SK-N-SH (cell line): Measurements from ENCODE around the gene SENP3. TPM values are rescaled to one million over a fixed set of nuclear protein-coding genes. Genes with fewer than 3 reads are reported as not detected.

Experiments used
- CTCF ChIA-PET: fragments of 300-600, 350-600 bp; formaldehyde crosslinking; extraction: SDS; loops from one replicate; lab custom pipeline; 2021; lab: Yijun Ruan, JAX
- POLR2A ChIA-PET: fragments of 350-600 bp; sonication (Branson Sonifier 250); formaldehyde crosslinking; extraction: SDS; loops from one replicate; lab custom pipeline; 2020; ENCODE audit warnings: antibody characterized with exemption, inconsistent platforms; lab: Yijun Ruan, JAX
- DNase-seq: peaks from one replicate; pipeline ENCODE4 v3.0.0; 2012
- H2AFZ ChIP-seq: fragments of 200-600 bp; sonication (generic); 2 replicates; pipeline ENCODE4 v1.8.1; 2016; ENCODE audit warnings: antibody characterized with exemption, mild to moderate bottlenecking, low read depth
- H3F3A ChIP-seq: fragments of 200-600 bp; sonication (generic); replicated peaks from 2 replicates; pipeline ENCODE3; 2016; ENCODE audit warnings: antibody characterized with exemption, mild to moderate bottlenecking; ENCODE audit not compliant: insufficient read depth
- H3K27ac ChIP-seq, 2 experiments: fragments of 200-500 bp in 1 of 2; fragments of 200-600 bp in 1 of 2; sonication (Bioruptor generic) in 1 of 2; sonication (generic), shearing (Covaris generic) in 1 of 2; 2 replicates each; pipeline versions ENCODE4 v1.5.1 to v1.6.1; 2014 to 2016; ENCODE audit warnings: low read depth in 2 of 2, inconsistent platforms in 1 of 2, low read length in 1 of 2, mild to moderate bottlenecking in 1 of 2, mixed read lengths in 1 of 2
- H3K27me3 ChIP-seq: fragments of 200-600 bp; sonication (generic), shearing (Covaris generic); 2 replicates; pipeline ENCODE4 v1.6.1; 2016; ENCODE audit warnings: mixed run types; ENCODE audit not compliant: insufficient read depth
- H3K36me3 ChIP-seq, 2 experiments: fragments of 200-500 bp in 1 of 2; fragments of 200-600 bp in 1 of 2; sonication (Bioruptor generic) in 1 of 2; sonication (generic) in 1 of 2; replicated peaks in 1 of 2; 2 replicates each; pipeline versions ENCODE3 to v1.5.1; 2014 to 2016; ENCODE audit warnings: low read length in 1 of 2, mild to moderate bottlenecking in 1 of 2; ENCODE audit not compliant: insufficient read depth in 2 of 2, control insufficient read depth in 1 of 2
- H3K4me1 ChIP-seq, 2 experiments: fragments of 200-500 bp in 1 of 2; fragments of 200-600 bp in 1 of 2; sonication (Bioruptor generic) in 1 of 2; sonication (generic), shearing (Covaris generic) in 1 of 2; 2 replicates each; pipeline versions ENCODE4 v1.5.1 to v1.6.1; 2014 to 2016; ENCODE audit warnings: low read depth in 1 of 2, low read length in 1 of 2, mixed run types in 1 of 2; ENCODE audit not compliant: insufficient read depth in 2 of 2, control insufficient read depth in 1 of 2
- H3K4me2 ChIP-seq: fragments of 200-600 bp; sonication (generic), shearing (Covaris generic); 2 replicates; pipeline ENCODE4 v1.6.1; 2017; ENCODE audit warnings: mixed run types
- H3K4me3 ChIP-seq, 2 experiments: fragments of 200-500 bp in 1 of 2; fragments of 200-600 bp in 1 of 2; sonication (Bioruptor generic) in 1 of 2; sonication (generic), shearing (Covaris generic) in 1 of 2; 2 replicates each; pipeline versions ENCODE4 v1.5.1 to v1.8.1; 2014 to 2016; ENCODE audit warnings: low read depth in 2 of 2, inconsistent platforms in 1 of 2, low read length in 1 of 2, mild to moderate bottlenecking in 1 of 2, mixed read lengths in 1 of 2, moderate library complexity in 1 of 2
- H3K79me2 ChIP-seq: fragments of 200-600 bp; sonication (generic); 2 replicates; pipeline ENCODE4 v1.8.1; 2017; ENCODE audit warnings: mild to moderate bottlenecking; ENCODE audit not compliant: insufficient read depth
- H3K9ac ChIP-seq: fragments of 200-600 bp; sonication (generic); 2 replicates; pipeline ENCODE4 v1.6.1; 2017; ENCODE audit warnings: mixed run types
- H3K9me2 ChIP-seq: fragments of 200-600 bp; sonication (generic); 2 replicates; pipeline ENCODE4 v1.6.1; 2017; ENCODE audit warnings: mixed run types
- H3K9me3 ChIP-seq: fragments of 200-600 bp; sonication (generic); 2 replicates; pipeline ENCODE4 v1.6.1; 2017; ENCODE audit warnings: mixed run types, mild to moderate bottlenecking, moderate library complexity
- H4K20me1 ChIP-seq: fragments of 200-600 bp; sonication (generic); 2 replicates; pipeline ENCODE4 v1.6.1; 2017; ENCODE audit warnings: mild to moderate bottlenecking, mixed run types; ENCODE audit not compliant: insufficient read depth
- FOSL2 ChIP-seq: IDR thresholded peaks from 2 replicates; pipeline ENCODE4 v1.4.0; 2012; ENCODE audit warnings: low read depth, mild to moderate bottlenecking, moderate library complexity, borderline replicate concordance
- NRF1 ChIP-seq: IDR thresholded peaks from 2 replicates; pipeline ENCODE4 v1.6.1; 2012; ENCODE audit warnings: low read depth, mild to moderate bottlenecking, low read length
- PBX3 ChIP-seq: IDR thresholded peaks from 2 replicates; pipeline ENCODE4; 2012
- REST ChIP-seq: IDR thresholded peaks from 2 replicates; pipeline ENCODE4 v1.6.1; 2012; ENCODE audit warnings: mild to moderate bottlenecking, low read depth, low read length, moderate library complexity
- RFX5 ChIP-seq: IDR thresholded peaks from 2 replicates; pipeline ENCODE4 v1.6.1; 2012; ENCODE audit warnings: mild to moderate bottlenecking, improper control_type of control experiment, low read length
- TAF1 ChIP-seq: IDR thresholded peaks from 2 replicates; pipeline ENCODE4 v1.6.1; 2012; ENCODE audit warnings: low read depth, mild to moderate bottlenecking, low read length, moderate library complexity, borderline replicate concordance
- TCF12 ChIP-seq: IDR thresholded peaks from 2 replicates; pipeline ENCODE4 v1.4.0; 2012
- WGBS: methylation state at CpG from one replicate; pipeline ENCODE4 v1.1.6; 2017; ENCODE audit warnings: low lambda C conversion rate; 5-methylcytosine and 5-hydroxymethylcytosine counted together
- polyA plus RNA-seq, 3 experiments: library from polyadenylated mRNA; depleted of rRNA; stranded (reverse); fragments of >200 nt; gene quantifications; 2 replicates each; pipeline ENCODE4 v1.2.3, GENCODE V29; 2012

Gene SENP3
- polyA plus RNA-seq, 1 of the 3 experiments (the other 2 are of a cell fraction) = 80.8 TPM

- TF ChIP-seq PBX3 (0 out of 2 replicates have a peak, but pooled peaks have one; percentile 3), TAF1 (peak; percentile 86), REST (peak; percentile 60; the same call in 1 of the 2 replicates), TCF12 (0 out of 2 replicates have a peak, but pooled peaks have one; percentile 30)
- TF ChIP-seq, all 33 proteins: peak for 10
Observed at GRCh38 chr17:7573324-7574080, 11.8 kb downstream of the SENP3 start (continued).

- H3K27ac ChIP-seq = peak overlapping the region in 1 of 2 experiments; percentile 92; a peak in 2 of 4 replicates
- H3F3A ChIP-seq = peaks cover 73% of the 10 kb centered on the region
- H3K9me3 ChIP-seq = no peaks in the 10 kb centered on the region
- no peaks in the 10 kb centered on the region for H3K9me2 ChIP-seq
- H3K4me3 ChIP-seq = peak overlapping the region; percentile 98 to 100
- H3K27me3 ChIP-seq = no peaks in the 10 kb centered on the region
- H2AFZ ChIP-seq = no peak overlapping the region
- TF ChIP-seq REST (no peak), RFX5 (no peak), NRF1 (no peak), FOSL2 (no peak)
- peak overlapping the region; percentile 96 for H3K4me2 ChIP-seq
- ChIA-PET POLR2A (interaction anchor here (0.8 to 4.3 kb wide), 7 partner anchors 10 to 113 kb away, joined by 3 to 37 read pairs (median 5); partner anchors contain the start of genes MPDU1, SAT2, SENP3 and TNFSF13), CTCF (interaction anchor here (1.0 to 5.9 kb wide), 4 partner anchors 13 to 113 kb away, joined by 3 to 40 read pairs (median 6); partner anchors contain the start of genes SENP3 and TP53)
- DNase-seq = no peak
- H3K36me3 ChIP-seq = peaks cover 71 to 74% of the 10 kb centered on the region in 2 experiments
- peaks cover 70% of the 10 kb centered on the region for H3K79me2 ChIP-seq
- peaks cover 61% of the 10 kb centered on the region for H4K20me1 ChIP-seq
- H3K9ac ChIP-seq = peak overlapping the region; percentile 100
- H3K4me1 ChIP-seq = peaks cover 22 to 37% of the 10 kb centered on the region in 2 experiments
- 9% methylated on average over 14 of the region's 15 CpGs for WGBS
Observed at GRCh38 chr17:7574176-7574953, 12.6 kb downstream of the SENP3 start.
